GM21390 (cell line): ENCODE data around the gene AKT1S1.
A peak's percentile ranks its signal among the peaks of the same experiment; 100 is the strongest.

Experiments used
- ATAC-seq: cut with Tn5 transposase; IDR thresholded peaks from one replicate; pipeline ENCODE4 v1.9.1; 2021; ENCODE audit not compliant: unreplicated experiment

AKT1S1 gene

GRCh38 chr19:49870309-49870901 is 6.8 kb downstream of the AKT1S1 start:
- no peak for ATAC-seq

- peak; percentile 55 for ATAC-seq
These were observed 7.5 kb downstream of the AKT1S1 start for GRCh38 chr19:49869484-49870308.

GRCh38 chr19:49869009-49869483 is 8.1 kb downstream of the AKT1S1 start:
- ATAC-seq = peak; percentile 11

GRCh38 chr19:49866933-49867782 is 10.0 kb downstream of the AKT1S1 start, which contains the start of gene PNKP:
TSS of gene PNKP (minus strand) at chr19:49867576. CDS start at chr19:49867204, 372 bp downstream.
- peak; percentile 38 for ATAC-seq

- no peak for ATAC-seq
These were observed 12.3 kb downstream of the AKT1S1 start for GRCh38 chr19:49864890-49865289.

GRCh38 chr19:49863935-49864320 is 13.2 kb downstream of the AKT1S1 start:
- no peak for ATAC-seq

- ATAC-seq = no peak
These were observed 13.8 kb downstream of the AKT1S1 start for GRCh38 chr19:49863254-49863934.

- ATAC-seq = no peak
These were observed 14.5 kb downstream of the AKT1S1 start for GRCh38 chr19:49862391-49863253.

GRCh38 chr19:49861541-49862378 is 15.4 kb downstream of the AKT1S1 start:
- ATAC-seq = no peak

- no peak for ATAC-seq
These were observed 16.0 kb downstream of the AKT1S1 start for GRCh38 chr19:49861107-49861506.

GRCh38 chr19:49860336-49861102 is 16.6 kb downstream of the AKT1S1 start:
- ATAC-seq = no peak

- ATAC-seq = no peak
These were observed 17.3 kb downstream of the AKT1S1 start for GRCh38 chr19:49859682-49860335.

GRCh38 chr19:49858088-49858985 is 18.8 kb downstream of the AKT1S1 start:
- no peak for ATAC-seq

GRCh38 chr19:49857838-49858087 is 19.4 kb downstream of the AKT1S1 start:
- ATAC-seq = no peak

- no peak for ATAC-seq
These were observed 19.9 kb downstream of the AKT1S1 start for GRCh38 chr19:49857061-49857837.

- ATAC-seq = no peak
These were observed 20.6 kb downstream of the AKT1S1 start for GRCh38 chr19:49856574-49857021.
